Measurements from ENCODE around the gene PLLP.
A peak's percentile ranks its signal among the peaks of the same experiment; 100 is the strongest.
"Not testable (repeated sequence)": the region's sequence is repeated elsewhere in the genome, so short reads cannot be mapped to it uniquely, and the experiment has no call there.

The PLLP gene

DNA sequence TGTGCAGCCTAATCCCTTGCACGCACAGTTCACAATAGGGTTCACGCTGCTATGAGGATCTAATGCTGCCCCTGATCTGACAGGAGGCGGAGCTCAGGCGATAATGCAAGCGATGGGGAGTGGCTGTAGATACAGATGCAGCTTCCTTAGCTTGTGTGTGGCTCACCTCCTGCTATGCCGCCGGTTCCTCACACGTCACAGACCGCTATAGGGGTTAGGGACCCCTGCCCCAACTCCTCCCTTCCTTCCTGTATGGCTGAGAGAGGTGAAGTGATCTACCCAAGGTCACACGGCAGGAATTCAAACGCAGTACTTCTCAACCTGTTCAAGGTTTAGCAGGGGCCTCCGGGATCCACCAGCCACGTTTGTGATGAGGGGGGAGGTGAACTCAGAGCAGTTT, 13.4 kb upstream of the PLLP start:
- H3K4me3 Mint-ChIP-seq: peak overlapping the region; percentile 11
- no peaks in the 10 kb centered on the region for H3K36me3 Mint-ChIP-seq
- CTCF ChIA-PET: interaction anchor here (1.2 to 3.4 kb wide), 2 partner anchors 7 to 121 kb away, joined by 3 to 8 read pairs; no protein-coding TSS in a partner anchor
- H3K4me1 Mint-ChIP-seq: peaks cover 21% of the 10 kb centered on the region
- no peaks in the 10 kb centered on the region for H3K9me3 Mint-ChIP-seq
- peak; percentile 65 for DNase-seq
- H3K27me3 Mint-ChIP-seq: peaks cover 16% of the 10 kb centered on the region
- H3K27ac Mint-ChIP-seq: peak overlapping the region; percentile 77

DNA sequence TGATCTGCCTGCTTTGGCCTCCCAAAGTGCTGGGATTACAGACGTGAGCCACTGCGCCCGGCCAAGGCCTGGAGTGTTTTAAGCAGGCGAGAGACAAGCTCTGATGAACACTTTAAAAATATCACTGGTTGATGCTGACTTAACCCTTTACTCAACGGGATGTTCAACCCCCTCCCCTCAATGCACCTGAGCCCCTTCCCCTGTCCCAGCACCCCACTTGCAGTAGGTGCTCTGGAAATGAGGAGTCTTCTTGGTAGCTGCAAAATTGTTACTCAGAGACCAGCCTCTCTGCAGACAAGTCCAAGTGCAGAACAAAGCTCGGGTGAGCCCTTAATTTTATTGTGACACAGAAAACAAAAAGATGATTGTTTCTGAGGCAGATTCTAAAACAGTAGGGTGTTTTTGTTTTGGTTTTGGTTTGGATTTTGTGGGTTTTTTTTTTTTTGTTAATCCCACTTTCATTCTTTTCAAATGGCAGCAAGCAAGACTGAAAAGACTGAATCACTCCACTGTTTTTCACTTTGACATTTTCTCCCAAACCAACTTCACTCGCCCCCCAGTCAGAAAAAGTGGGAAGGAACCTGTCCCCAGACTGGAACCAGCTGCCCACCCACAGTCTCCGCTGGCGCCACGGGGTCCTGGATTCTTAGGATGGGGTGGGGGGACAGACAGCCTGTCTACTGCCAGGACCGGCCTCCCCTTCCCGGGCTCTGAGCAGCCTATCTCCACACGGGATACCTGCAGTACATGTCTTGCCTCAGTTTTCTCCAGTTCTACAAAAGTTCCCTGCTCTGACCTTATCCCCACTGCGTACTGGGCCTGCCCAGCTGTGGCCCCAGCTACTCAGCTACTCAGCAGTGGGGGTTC, 5.2 kb upstream of the PLLP start:
- H3K27me3 Mint-ChIP-seq: peaks cover 21% of the 10 kb centered on the region
- no peak for DNase-seq
- H3K27ac Mint-ChIP-seq: no peak overlapping the region
- peaks cover 18% of the 10 kb centered on the region for H3K4me1 Mint-ChIP-seq
- CTCF ChIA-PET: interaction anchor here (0.7 kb wide), 1 partner anchor 132 kb away, joined by 3 read pairs; no protein-coding TSS in a partner anchor
- H3K36me3 Mint-ChIP-seq: no peaks in the 10 kb centered on the region
- H3K4me3 Mint-ChIP-seq: no peak overlapping the region
- no peaks in the 10 kb centered on the region for H3K9me3 Mint-ChIP-seq

DNA sequence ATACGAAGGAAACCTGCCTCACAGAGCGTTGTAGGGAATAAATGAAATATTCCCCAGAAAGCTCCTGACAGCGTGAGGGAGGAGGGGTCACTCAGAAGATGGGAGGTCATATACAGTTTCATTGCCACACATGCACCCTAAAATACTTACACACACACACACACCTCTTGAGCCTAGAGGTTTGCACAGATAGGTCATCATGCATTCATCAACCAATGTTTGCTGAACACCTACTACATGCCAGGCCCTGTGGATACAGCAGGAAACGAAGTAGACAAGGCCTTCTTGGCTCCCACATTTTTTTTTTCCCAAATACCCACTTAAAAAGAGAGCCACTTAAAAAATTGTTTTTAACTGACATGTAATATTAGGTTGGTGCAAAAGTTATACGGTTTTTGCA, 907 bp upstream of the PLLP start:
- DNase-seq: no peak
- H3K4me3 Mint-ChIP-seq: peak overlapping the region; percentile 62
- no peaks in the 10 kb centered on the region for H3K9me3 Mint-ChIP-seq
- H3K4me1 Mint-ChIP-seq: peaks cover 27% of the 10 kb centered on the region
- H3K27ac Mint-ChIP-seq: no peak overlapping the region
- CTCF ChIA-PET: no interaction called here
- H3K36me3 Mint-ChIP-seq: no peaks in the 10 kb centered on the region
- H3K27me3 Mint-ChIP-seq: peaks cover 57% of the 10 kb centered on the region

DNA sequence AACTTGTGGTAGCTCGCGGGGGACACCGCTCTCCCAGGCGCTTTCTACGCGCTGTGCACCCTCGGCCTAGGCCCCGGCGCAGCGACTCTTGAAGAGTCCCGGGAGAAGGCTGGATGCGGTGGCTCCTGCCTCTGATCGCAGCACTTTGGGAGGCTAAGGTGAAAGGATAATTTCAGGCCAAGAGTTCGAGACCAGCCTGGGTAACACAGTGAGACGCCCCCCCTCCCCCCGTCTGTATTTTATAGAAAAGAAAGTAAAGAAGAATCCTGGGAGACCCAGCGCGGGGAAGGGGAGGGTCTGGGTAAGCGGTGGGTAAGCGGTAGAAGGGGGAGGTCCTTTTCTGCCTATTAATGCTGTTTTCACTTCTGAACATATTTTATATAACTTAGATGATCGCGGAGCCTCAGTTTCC, 486 bp upstream of the PLLP start:
- CTCF ChIA-PET: no interaction called here
- DNase-seq: no peak
- peaks cover 27% of the 10 kb centered on the region for H3K4me1 Mint-ChIP-seq
- no peak overlapping the region for H3K27ac Mint-ChIP-seq
- peak overlapping the region; percentile 62 for H3K4me3 Mint-ChIP-seq
- H3K27me3 Mint-ChIP-seq: peaks cover 61% of the 10 kb centered on the region
- no peaks in the 10 kb centered on the region for H3K9me3 Mint-ChIP-seq
- H3K36me3 Mint-ChIP-seq: no peaks in the 10 kb centered on the region

DNA sequence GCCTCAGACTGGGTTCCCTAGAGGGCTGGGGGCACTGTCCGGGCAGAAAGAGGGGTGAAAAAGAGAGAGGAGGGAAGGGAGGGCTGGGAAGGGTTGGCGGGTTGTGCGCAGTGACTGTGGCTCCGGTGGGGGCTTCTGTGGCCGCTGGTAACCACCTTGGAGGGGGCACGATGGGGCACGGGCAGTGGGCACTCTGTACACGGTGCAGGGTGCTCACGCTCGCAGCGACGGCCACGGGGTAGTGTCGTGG, 588 bp downstream of the PLLP start:
- H3K4me3 Mint-ChIP-seq: peak overlapping the region; percentile 65
- no peaks in the 10 kb centered on the region for H3K36me3 Mint-ChIP-seq
- DNase-seq: no peak
- CTCF ChIA-PET: no interaction called here
- H3K27me3 Mint-ChIP-seq: peaks cover 71% of the 10 kb centered on the region
- H3K27ac Mint-ChIP-seq: no peak overlapping the region
- no peaks in the 10 kb centered on the region for H3K9me3 Mint-ChIP-seq
- peaks cover 26% of the 10 kb centered on the region for H3K4me1 Mint-ChIP-seq

DNA sequence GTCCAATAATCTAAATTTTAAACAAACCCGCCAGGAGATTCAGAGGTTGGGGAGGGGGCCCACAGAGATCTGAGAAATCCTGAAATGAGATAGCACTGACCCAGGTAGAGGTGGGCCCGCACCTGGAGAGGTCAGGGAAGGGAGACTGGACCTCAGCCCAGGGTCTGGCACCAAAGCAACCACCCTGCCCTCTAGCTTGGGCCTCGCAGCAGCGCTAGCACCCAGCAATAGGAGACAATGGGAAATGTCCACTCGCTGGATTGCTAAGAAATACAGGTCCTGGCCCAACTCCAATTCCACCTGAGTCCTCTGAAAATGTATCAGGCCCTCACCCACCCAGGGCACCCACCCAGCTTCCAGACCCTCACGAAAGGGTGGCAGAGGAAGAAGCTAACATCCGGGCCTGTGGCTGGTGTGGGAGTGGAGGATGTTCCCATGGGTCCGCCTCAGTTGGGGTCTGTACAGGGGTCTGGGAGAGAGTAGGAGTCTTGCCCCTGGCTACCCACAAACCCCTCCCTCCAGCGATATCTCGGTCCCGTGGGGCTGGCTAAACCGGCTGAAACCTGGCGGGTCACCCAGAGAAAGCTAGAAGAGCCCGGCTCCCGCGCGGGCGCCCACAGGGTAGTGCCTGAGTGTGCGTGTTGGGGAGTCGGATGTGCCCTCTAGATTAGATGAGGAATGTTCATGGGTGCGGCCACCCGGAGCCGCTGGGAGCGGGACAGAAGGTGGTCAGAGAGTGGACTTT, 1.1 kb downstream of the PLLP start:
- H3K27ac Mint-ChIP-seq: no peak overlapping the region

DNA sequence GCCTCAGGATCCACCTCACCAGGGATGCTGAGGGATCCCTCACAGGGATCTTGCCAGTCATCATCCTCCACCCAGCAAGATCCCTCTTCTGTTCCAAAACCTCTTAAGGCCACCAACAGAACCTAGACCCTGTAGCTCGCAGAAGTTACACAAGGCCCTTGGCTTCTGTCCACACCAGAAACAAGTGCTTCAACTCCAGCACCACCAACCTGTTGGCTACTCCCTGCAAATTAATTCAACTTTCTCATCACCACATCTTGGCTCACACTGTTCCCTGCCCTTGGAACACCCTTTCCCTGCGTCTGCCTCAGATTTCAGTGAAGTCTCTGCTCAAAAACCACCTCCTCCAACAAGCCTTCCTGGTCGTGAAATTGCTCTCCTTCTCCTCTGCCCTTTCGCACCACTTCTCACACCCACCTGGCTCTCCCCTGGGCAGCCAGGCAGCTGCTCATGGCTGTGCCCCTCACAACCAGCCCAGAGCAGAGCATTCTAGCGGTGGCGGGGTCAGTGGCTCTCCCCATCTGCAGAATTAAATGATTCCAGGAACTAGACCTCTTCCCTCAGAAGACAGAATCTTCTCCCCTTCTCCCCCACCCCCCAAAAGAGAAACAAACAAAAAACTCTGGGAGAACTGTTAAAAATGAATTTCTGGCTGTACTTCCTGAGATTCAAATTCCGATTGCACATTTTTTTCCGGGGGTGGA, 1.8 kb downstream of the PLLP start:
- no peaks in the 10 kb centered on the region for H3K9me3 Mint-ChIP-seq
- H3K4me1 Mint-ChIP-seq: peaks cover 38% of the 10 kb centered on the region
- DNase-seq: no peak
- H3K36me3 Mint-ChIP-seq: no peaks in the 10 kb centered on the region
- H3K4me3 Mint-ChIP-seq: no peak overlapping the region
- no peak overlapping the region for H3K27ac Mint-ChIP-seq
- H3K27me3 Mint-ChIP-seq: peaks cover 81% of the 10 kb centered on the region
- CTCF ChIA-PET: interaction anchor here (0.8 kb wide), 1 partner anchor 237 kb away, joined by 3 read pairs; no protein-coding TSS in a partner anchor

More for the DNA sequence above, 1.1 kb downstream of the PLLP start:
- Mint-ChIP-seq H3K4me3 (peak overlapping the region; percentile 65), H3K9me3 (no peaks in the 10 kb centered on the region), H3K27me3 (peaks cover 75% of the 10 kb centered on the region), H3K4me1 (peaks cover 31% of the 10 kb centered on the region), H3K36me3 (no peaks in the 10 kb centered on the region)
- CTCF ChIA-PET: no interaction called here
- no peak for DNase-seq

DNA sequence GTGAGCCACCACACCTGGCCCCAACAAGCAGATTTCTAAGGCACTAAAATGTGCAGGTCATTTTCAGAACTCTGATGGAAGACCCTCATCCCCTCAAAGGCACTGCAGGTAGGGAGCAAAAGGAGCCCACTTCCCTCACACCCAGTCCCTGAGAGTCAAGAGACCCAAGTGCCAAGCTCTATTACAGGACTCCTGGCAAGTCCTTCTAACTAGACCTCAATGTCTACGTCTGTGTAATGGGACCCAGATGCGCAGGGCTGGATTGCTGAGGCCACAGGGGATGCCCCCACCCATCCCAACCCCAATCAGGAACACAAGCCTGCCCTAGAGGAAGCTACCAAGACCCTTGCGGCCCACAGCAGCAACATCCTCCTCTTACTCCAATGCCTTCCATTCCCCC, 2.7 kb downstream of the PLLP start:
- Mint-ChIP-seq H3K27me3 (peaks cover 80% of the 10 kb centered on the region), H3K9me3 (no peaks in the 10 kb centered on the region), H3K36me3 (no peaks in the 10 kb centered on the region), H3K4me3 (no peak overlapping the region), H3K27ac (no peak overlapping the region), H3K4me1 (peaks cover 47% of the 10 kb centered on the region)
- CTCF ChIA-PET: interaction anchor here (0.8 kb wide), 2 partner anchors 15 to 238 kb away, joined by 3 to 4 read pairs; no protein-coding TSS in a partner anchor
- no peak for DNase-seq

DNA sequence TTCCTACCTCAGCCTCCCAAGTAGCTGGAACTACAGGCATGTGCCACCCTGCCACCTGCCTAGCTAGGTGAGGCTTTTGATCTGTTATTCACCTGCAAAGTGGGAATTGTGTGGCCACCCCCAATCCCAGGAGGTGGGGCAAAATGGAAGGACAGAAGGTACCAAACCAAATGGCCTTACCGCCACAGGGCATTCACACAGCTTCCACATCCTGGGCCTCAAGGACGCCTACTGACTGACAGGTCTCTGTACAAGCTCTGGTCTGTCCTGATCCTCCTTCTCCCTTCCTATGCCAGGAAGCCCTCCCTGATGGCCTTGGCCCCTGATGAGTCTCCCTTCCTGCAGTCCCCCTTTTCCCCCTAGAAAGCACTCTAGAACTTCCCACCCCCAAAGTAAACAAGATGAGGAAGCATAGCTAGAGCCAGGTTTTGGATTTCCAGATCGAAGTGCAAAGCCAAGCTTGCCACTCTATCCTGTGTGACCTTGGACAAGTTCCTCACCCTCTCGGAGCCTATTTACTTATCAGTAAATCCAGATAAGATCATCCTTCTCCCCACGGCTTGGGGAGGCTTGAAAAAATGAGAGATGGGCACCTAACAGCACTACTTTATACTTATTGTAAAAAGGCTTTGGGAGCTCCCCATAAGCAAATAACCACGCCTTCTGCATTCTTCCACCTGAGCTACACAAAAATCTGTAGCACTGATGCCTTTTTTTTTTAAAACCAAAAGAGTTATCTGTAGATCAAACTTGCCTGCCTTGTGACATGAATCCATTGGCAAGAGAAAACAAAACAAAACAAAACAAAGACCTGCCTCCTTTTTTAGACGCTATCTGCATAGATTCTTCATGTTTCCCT, 4.5 kb downstream of the PLLP start:
- Mint-ChIP-seq H3K9me3 (no peaks in the 10 kb centered on the region), H3K27me3 (peaks cover 70% of the 10 kb centered on the region)
- CTCF ChIA-PET: interaction anchor here (1.4 kb wide), 1 partner anchor 137 kb away, joined by 3 read pairs; no protein-coding TSS in a partner anchor

DNA sequence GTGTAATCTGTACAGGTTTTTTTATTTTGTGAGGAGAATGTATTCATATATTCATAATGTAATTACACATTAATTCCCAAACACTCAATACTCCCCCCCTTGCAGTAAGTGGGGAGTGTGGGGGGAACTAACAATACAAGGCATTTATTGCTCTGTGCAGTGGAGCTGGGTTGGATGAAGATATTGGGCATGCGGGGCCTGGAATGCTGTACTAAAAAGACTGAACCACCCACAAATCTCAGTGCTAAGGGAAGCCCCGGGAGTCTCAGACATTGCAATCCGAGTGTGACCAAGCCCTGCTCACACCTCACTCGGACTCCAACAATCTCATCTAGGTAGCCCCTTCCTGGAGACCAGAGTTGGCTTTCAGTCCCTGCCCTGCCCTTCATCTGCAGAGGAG, 6.0 kb downstream of the PLLP start:
- no peak for DNase-seq
- peaks cover 51% of the 10 kb centered on the region for H3K4me1 Mint-ChIP-seq
- no peak overlapping the region for H3K4me3 Mint-ChIP-seq
- no peak overlapping the region for H3K27ac Mint-ChIP-seq
- H3K27me3 Mint-ChIP-seq: peaks cover 58% of the 10 kb centered on the region
- H3K9me3 Mint-ChIP-seq: no peaks in the 10 kb centered on the region
- CTCF ChIA-PET: no interaction called here
- H3K36me3 Mint-ChIP-seq: no peaks in the 10 kb centered on the region

More for the DNA sequence above, 4.5 kb downstream of the PLLP start:
- Mint-ChIP-seq H3K36me3 (no peaks in the 10 kb centered on the region), H3K27ac (no peak overlapping the region), H3K4me3 (no peak overlapping the region), H3K4me1 (peaks cover 58% of the 10 kb centered on the region)
- no peak for DNase-seq

DNA sequence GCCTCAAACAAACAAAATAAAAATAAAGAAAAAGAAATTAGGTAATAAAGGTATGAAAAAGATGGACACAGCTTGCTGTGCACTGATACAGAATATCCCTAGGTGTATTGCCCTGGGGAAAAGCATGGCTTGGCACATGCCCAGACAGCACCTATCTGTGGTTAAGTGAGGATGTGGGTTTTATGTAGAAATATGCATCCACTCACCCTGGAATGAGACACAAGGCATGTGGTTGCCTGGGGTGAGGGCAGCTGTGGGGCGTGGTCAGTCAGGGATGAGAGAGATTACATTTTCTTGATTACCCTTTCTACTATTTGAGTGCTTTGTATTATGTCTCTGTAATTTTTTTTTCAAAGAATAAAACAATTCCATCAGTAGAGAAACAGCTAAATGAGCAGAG, 6.9 kb downstream of the PLLP start:
- H3K4me1 Mint-ChIP-seq: peaks cover 48% of the 10 kb centered on the region
- peaks cover 49% of the 10 kb centered on the region for H3K27me3 Mint-ChIP-seq
- peak overlapping the region; percentile 46 for H3K27ac Mint-ChIP-seq
- H3K4me3 Mint-ChIP-seq: no peak overlapping the region
- peak; percentile 82 for DNase-seq
- no peaks in the 10 kb centered on the region for H3K9me3 Mint-ChIP-seq
- no peaks in the 10 kb centered on the region for H3K36me3 Mint-ChIP-seq
- CTCF ChIA-PET: no interaction called here

DNA sequence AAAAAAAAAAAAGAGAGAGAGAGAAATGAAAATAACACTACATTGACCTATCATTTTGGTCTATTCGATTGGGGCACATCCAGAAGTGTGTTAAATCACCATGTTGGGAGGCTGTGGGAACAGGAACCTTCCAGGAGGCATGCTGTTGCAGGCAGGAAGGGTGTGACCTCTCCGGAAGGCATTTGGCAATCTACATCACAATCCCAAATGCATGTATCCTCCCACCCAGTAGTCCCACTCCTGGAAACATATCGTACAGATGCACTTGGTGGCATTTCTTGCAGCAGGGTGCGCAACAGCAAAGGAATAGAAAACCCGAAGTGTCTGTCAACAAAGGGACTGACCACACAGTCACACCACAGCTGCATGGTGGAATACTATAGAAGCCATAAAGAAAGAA, 7.9 kb downstream of the PLLP start:
- DNase-seq: no peak
- no peak overlapping the region for H3K27ac Mint-ChIP-seq
- H3K36me3 Mint-ChIP-seq: no peaks in the 10 kb centered on the region
- CTCF ChIA-PET: no interaction called here
- peaks cover 48% of the 10 kb centered on the region for H3K4me1 Mint-ChIP-seq
- H3K4me3 Mint-ChIP-seq: no peak overlapping the region
- H3K9me3 Mint-ChIP-seq: no peaks in the 10 kb centered on the region
- peaks cover 39% of the 10 kb centered on the region for H3K27me3 Mint-ChIP-seq

DNA sequence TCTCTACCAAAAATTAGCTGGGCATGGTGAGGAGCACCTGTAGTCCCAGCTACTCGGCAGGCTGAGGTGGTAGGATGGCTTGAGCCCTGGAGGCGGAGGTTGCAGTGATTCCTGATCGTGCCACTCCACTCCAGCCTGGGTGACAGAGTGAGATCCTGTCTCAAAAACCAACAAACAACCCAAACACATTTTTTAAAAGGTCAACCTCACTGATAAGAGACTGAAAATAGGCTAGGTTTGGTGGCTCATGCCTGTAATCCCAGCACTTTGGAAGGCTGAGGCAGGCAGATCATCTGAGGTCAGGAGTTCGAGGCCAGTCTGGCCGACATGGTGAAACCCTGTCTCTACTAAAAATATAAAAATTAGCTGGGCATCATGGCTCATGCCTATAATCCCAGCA, 8.5 kb downstream of the PLLP start:
- H3K9me3 Mint-ChIP-seq, H3K36me3 Mint-ChIP-seq, H3K27ac Mint-ChIP-seq, DNase-seq, H3K4me3 Mint-ChIP-seq, CTCF ChIA-PET: not testable (repeated sequence)
- Mint-ChIP-seq H3K4me1 (peaks cover 48% of the 10 kb centered on the region), H3K27me3 (peaks cover 33% of the 10 kb centered on the region)

DNA sequence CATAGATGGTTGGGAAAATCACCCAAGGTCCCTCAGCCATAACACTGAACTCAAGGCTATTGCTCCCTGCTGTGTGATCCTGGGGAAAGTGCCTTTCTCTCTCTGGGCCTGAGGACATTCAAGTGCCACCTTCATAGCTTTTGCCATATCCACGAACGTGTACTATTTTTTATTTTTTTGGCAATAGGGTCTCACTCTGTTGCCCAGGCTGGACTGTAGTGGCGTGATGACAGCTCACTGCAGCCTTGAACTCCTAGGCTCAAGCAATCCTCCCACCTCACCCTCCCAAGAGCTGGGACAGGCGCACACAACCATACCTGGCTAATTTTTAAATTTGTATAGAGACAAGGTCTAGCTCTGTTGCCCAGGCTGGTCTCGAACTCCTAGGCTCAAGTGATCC, 10.6 kb downstream of the PLLP start:
- no peak for DNase-seq
- Mint-ChIP-seq H3K27me3 (peaks cover 14% of the 10 kb centered on the region), H3K36me3 (no peaks in the 10 kb centered on the region), H3K27ac (no peak overlapping the region), H3K4me1 (peaks cover 36% of the 10 kb centered on the region), H3K4me3 (no peak overlapping the region), H3K9me3 (no peaks in the 10 kb centered on the region)
- CTCF ChIA-PET: no interaction called here
